GM19193 (cell line): Measurements from ENCODE around the gene BAZ1B.

Experiments used
- POLR2A ChIP-seq: IDR thresholded peaks from 4 replicates; pipeline ENCODE4 v1.6.1; 2011; ENCODE audit not compliant: insufficient read depth, insufficient read length; ENCODE audit errors: extremely low read depth

The BAZ1B gene

GRCh38 chr7:73549176-73549575 is 27.1 kb upstream of the BAZ1B start:
- TF ChIP-seq POLR2A: no peak

DNA sequence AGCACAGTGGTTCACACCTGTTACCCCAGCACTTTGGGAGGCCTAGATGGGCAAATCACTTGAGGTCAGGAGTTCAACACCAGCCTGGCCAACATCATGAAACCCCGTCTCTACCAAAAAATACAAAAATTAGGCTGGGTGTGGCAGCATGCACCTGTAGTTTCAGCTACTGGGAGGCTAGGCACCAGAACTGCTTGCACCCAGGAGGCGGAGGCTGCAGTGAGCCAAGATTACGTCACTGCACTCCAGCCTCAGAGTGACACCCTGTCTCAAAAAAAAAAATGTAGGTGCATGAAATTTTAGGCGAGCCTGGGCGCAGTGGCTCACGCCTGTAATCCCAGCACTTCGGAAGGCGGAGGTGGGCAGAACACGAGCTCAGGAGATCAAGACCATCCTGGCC is 25.7 kb upstream of the BAZ1B start:
- TF ChIP-seq POLR2A: no peak

- TF ChIP-seq POLR2A: no peak
These were observed 22.6 kb upstream of the BAZ1B start for GRCh38 chr7:73544678-73545077.

DNA sequence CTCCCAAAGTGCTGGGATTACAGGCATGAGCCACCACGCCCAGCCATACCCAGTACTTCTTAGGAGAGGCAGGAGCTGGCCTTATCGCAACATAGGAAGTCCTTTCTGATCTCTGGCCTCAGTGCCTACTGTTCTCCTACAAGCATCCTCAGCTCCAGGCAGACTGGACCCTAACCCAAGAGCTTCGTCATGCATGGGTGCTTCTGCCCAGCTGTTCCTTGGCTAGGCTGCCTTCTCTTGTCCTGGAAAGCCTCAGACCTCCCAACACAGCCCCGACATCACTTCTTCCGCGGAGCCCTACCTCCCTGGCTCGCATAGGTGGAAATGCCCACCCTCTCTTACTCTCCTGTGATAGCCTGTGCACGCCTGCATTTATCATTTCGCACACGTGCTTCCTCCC is 19.6 kb upstream of the BAZ1B start:
- TF ChIP-seq POLR2A: no peak

DNA sequence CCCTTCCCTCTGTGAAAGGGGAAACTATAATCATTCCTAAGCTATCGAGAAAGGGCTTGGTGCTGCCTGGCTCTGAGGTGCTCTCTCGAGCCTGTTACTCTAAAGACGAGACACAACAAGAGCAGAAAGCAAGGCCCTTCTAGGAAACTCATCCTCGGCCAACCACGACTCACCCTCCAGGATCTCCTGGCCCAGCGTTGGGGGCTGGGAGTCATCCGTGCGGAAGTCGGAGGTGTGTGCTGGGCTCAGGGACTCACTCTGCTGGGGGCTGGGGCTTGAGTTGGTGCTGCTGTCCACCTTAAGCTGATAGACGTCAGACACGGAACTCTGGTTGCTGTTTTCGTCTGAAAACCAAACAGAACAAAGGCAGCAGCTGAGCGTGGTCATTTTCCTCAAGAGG is 17.6 kb upstream of the BAZ1B start:
- TF ChIP-seq POLR2A: no peak

- TF ChIP-seq POLR2A: no peak
These were observed 15.0 kb upstream of the BAZ1B start for GRCh38 chr7:73537051-73537450.

GRCh38 chr7:73536479-73536878 is 14.4 kb upstream of the BAZ1B start:
- TF ChIP-seq POLR2A: no peak

- TF ChIP-seq POLR2A: no peak
These were observed 11.6 kb upstream of the BAZ1B start for GRCh38 chr7:73533742-73534141.

GRCh38 chr7:73532224-73532623 is 10.1 kb upstream of the BAZ1B start:
- TF ChIP-seq POLR2A: no peak

GRCh38 chr7:73530800-73531199 is 8.7 kb upstream of the BAZ1B start:
- TF ChIP-seq POLR2A: no peak

GRCh38 chr7:73526896-73527821 is 5.1 kb upstream of the BAZ1B start:
- no peak for TF ChIP-seq POLR2A

GRCh38 chr7:73521636-73522104 is 423 bp downstream of the BAZ1B start:
- TF ChIP-seq POLR2A: no peak

- no peak for TF ChIP-seq POLR2A
These were observed 1.1 kb downstream of the BAZ1B start for GRCh38 chr7:73520673-73521635.

GRCh38 chr7:73519867-73520672 is 2.0 kb downstream of the BAZ1B start:
- TF ChIP-seq POLR2A: no peak
